IPS-NIHi7 (cell line): Measurements from ENCODE around the gene ABCA7.
A peak's percentile ranks its signal among the peaks of the same experiment; 100 is the strongest.

Experiments used
- DNase-seq: peaks from one replicate; pipeline ENCODE4 v3.0.0; 2012; ENCODE audit warnings: mixed read lengths; ENCODE audit errors: extremely low spot score

The ABCA7 gene

GRCh38 chr19:1070931-1071791 lies 31.3 kb downstream of the ABCA7 start:
- peak; percentile 67 for DNase-seq

GRCh38 chr19:1072371-1073015 lies 32.6 kb downstream of the ABCA7 start:
- DNase-seq, result no peak

- DNase-seq, result no peak
Measured at GRCh38 chr19:1073063-1073955, 33.4 kb downstream of the ABCA7 start.

GRCh38 chr19:1073956-1074517 lies 34.1 kb downstream of the ABCA7 start:
- DNase-seq, result no peak

- no peak for DNase-seq
Measured at GRCh38 chr19:1074544-1075283, 34.8 kb downstream of the ABCA7 start.

- no peak for DNase-seq
Measured at GRCh38 chr19:1076046-1076386, 36.1 kb downstream of the ABCA7 start.

GRCh38 chr19:1076951-1077350 lies 37.0 kb downstream of the ABCA7 start:
- no peak for DNase-seq

GRCh38 chr19:1079566-1080111 lies 39.7 kb downstream of the ABCA7 start:
- DNase-seq, result no peak

- no peak for DNase-seq
Measured at GRCh38 chr19:1080360-1081161, 40.7 kb downstream of the ABCA7 start.

- no peak for DNase-seq
Measured at GRCh38 chr19:1081301-1082164, 41.6 kb downstream of the ABCA7 start.

GRCh38 chr19:1082165-1082927 lies 42.4 kb downstream of the ABCA7 start:
- peak; percentile 95 for DNase-seq

GRCh38 chr19:1082928-1083816 lies 43.3 kb downstream of the ABCA7 start:
- no peak for DNase-seq

- no peak for DNase-seq
Measured at GRCh38 chr19:1084024-1084868, 44.3 kb downstream of the ABCA7 start.

- DNase-seq, result no peak
Measured at GRCh38 chr19:1085053-1085658, 45.2 kb downstream of the ABCA7 start.

GRCh38 chr19:1085676-1086442 lies 46.0 kb downstream of the ABCA7 start:
- no peak for DNase-seq
